ENCODE measurements around the gene CASR.

DNA sequence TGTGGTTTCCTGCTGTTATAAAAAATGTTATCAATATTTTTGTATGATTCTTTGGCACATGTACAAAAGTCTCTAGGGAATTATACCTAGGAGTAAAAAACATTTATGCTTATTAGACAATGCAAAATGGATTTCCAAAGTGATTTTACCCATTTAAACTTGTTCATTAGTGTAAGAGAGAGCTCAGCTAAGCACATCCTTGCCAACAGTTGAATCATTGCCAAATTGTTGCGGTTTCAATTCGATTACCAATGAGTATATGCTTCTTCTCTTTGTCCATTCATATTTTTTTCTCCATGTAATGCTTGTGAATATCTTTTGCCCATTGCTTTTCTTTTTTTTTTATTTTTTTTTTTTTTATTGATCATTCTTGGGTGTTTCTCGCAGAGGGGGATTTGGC is 17.2 kb downstream of the CASR start:
- TF ChIP-seq POLR2A (IDR thresholded peaks at IDR 0.05), result no peak
- no peak for TF ChIP-seq CTCF (IDR thresholded peaks at IDR 0.05 in 4 of 5, conservative IDR thresholded peaks at IDR 0.05 in 1 of 5)
